Measurements from ENCODE around the gene PRDM10.
A peak's percentile ranks its signal among the peaks of the same experiment; 100 is the strongest.
"Not testable (repeated sequence)": the region's sequence is repeated elsewhere in the genome, so short reads cannot be mapped to it uniquely, and the experiment has no call there.

Gene PRDM10, protein sequence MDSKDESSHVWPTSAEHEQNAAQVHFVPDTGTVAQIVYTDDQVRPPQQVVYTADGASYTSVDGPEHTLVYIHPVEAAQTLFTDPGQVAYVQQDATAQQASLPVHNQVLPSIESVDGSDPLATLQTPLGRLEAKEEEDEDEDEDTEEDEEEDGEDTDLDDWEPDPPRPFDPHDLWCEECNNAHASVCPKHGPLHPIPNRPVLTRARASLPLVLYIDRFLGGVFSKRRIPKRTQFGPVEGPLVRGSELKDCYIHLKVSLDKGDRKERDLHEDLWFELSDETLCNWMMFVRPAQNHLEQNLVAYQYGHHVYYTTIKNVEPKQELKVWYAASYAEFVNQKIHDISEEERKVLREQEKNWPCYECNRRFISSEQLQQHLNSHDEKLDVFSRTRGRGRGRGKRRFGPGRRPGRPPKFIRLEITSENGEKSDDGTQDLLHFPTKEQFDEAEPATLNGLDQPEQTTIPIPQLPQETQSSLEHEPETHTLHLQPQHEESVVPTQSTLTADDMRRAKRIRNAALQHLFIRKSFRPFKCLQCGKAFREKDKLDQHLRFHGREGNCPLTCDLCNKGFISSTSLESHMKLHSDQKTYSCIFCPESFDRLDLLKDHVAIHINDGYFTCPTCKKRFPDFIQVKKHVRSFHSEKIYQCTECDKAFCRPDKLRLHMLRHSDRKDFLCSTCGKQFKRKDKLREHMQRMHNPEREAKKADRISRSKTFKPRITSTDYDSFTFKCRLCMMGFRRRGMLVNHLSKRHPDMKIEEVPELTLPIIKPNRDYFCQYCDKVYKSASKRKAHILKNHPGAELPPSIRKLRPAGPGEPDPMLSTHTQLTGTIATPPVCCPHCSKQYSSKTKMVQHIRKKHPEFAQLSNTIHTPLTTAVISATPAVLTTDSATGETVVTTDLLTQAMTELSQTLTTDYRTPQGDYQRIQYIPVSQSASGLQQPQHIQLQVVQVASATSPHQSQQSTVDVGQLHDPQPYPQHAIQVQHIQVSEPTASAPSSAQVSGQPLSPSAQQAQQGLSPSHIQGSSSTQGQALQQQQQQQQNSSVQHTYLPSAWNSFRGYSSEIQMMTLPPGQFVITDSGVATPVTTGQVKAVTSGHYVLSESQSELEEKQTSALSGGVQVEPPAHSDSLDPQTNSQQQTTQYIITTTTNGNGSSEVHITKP
- total RNA-seq, result 14.7 to 37.7 reads per million in 2 donors

DNA sequence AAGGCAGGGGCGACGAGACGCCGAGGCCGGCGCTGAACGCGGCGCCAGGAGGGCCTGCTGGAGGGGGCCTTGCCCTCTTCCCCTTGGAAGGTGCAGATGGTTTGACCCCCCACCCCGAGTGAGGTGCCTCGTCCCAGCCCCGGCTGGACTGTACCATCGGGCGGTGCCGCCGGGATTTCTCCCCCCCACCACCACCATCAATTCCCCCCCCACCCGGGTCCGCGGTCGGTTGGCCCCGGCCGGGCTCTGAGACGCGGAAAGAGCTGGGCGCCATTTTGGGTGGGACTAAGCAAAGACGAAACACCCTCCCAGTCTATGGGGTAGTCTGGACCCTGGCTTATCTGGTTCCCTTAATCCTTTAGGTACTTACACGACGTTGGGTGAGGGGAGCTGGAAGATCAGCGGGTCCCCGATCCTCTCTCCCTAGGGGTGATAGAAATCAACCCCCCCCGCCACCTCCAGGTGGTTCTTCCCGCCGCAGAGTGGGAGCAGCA, at the start of gene PRDM10:
PRDM10 (minus strand) TSS at position 484 of the 494 bp plus-strand sequence. CDS start 41,871 bp downstream, outside the sequence.
- peak; percentile 86 for DNase-seq

DNA sequence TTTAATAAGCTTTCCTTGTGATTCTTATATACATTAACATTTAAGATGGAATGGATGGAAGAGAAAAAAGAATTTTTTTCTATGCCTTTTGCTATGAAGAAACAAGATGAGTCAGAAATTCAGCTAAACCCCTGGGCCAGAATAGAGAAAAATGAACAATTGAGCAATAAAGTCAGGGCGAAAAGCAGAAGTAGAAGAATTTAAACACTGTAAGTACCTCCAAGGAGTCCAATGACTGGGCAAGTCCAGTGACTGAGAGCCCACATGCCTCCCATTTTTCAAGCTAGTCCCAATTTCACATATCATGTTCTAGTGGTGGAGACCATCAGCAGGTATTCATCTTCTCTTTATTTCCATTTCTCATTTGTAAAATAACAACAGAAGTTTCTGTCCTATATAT, 48.4 kb upstream of the PRDM10 start:
- no peak for DNase-seq

GRCh38 chr11:130050257-130050656, 47.6 kb upstream of the PRDM10 start:
- no peak for DNase-seq

GRCh38 chr11:130049328-130049771, 46.7 kb upstream of the PRDM10 start:
- no peak for DNase-seq

GRCh38 chr11:130047141-130047540, 44.5 kb upstream of the PRDM10 start:
- no peak for DNase-seq

GRCh38 chr11:130043575-130043974, 40.9 kb upstream of the PRDM10 start:
- no peak for DNase-seq

DNA sequence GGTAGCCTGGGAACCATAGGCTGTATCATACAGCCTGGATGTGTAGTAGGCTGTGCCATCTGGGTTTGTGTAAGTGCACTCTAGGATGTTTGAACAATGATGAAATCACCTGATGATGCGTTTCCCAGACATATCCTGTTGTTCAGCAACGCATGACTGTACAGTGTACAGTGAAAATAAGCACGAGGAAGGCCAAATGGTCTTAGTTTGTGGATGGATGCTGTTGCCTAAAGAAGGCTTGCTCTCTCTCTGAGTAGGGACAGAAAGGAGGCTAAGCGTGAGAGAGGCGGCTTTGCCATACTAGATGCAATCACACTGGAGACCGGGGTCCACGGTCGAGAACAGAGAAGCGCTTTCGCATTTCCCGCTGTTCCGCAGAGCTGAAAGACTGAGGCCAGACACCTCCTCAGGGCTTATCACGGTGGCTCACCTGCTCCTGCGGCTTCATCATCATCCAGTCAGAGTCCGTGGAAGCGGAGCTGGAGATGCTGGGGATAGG, 39.5 kb upstream of the PRDM10 start:
- no peak for DNase-seq

- no peak for DNase-seq
Observed at GRCh38 chr11:130040281-130040940, 37.8 kb upstream of the PRDM10 start.

GRCh38 chr11:130037881-130038585, 35.4 kb upstream of the PRDM10 start:
- DNase-seq, result no peak

DNA sequence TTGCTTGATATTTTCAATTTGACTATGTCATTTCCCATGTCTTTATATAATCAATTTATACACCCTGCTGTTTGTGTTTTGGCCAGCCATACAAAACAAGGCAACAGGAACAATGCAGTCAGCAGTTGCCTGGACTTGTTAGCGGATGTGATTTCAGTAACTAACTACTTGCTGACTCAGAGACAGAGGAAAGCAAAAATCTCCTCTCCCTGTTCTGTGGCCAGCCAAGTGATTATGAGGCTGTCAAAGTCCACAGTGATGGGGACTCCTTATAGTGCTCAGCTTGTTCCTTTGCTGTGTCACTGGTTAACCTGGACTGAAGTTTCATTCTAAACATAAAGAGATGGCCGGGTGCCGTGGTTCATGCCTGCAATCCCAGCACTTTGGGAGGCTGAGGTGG, 34.4 kb upstream of the PRDM10 start:
- DNase-seq, result no peak

DNA sequence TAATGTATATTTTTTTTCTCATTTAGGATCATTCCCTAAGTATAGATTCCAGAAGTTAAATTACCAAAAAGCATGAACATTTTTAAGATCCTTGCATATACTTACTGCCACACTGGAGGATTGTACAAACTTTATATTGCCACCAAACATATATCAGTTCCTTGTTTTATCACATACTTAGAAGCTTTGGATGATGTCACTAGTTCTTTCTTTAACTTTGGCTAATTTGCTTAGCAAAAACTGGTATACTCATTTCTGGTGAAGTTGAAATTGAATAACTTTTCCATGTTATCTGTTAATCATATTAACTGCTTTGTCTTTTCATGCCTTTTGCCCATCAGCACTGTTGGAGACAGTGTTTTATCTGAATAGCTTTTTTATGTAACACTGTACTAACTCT, 31.6 kb upstream of the PRDM10 start:
- DNase-seq, result no peak

GRCh38 chr11:130032931-130033330, 30.3 kb upstream of the PRDM10 start:
- no peak for DNase-seq

GRCh38 chr11:130031945-130032344, 29.3 kb upstream of the PRDM10 start:
- no peak for DNase-seq

- DNase-seq, result no peak
Observed at GRCh38 chr11:130031056-130031455, 28.4 kb upstream of the PRDM10 start.

DNA sequence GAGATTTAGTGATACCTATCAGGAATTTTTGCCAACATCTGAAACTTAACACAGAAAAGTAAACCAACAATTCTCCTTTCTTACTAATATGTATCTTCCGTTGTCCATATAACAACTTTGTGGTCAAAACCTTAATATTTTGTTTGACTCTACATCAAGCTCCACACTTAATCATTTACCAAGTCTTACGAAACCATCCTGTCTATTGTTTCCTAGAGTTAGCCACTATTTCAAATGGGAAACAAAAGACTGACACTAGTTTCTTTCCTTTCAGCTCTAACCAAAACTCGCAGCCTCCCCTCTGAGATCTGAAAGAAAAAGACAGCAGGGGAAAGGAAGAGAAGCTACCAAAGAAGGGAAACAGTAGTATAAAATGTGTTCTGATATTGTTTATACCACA, 26.5 kb upstream of the PRDM10 start:
- no peak for DNase-seq

GRCh38 chr11:130025371-130025770, 22.7 kb upstream of the PRDM10 start:
- no peak for DNase-seq

DNA sequence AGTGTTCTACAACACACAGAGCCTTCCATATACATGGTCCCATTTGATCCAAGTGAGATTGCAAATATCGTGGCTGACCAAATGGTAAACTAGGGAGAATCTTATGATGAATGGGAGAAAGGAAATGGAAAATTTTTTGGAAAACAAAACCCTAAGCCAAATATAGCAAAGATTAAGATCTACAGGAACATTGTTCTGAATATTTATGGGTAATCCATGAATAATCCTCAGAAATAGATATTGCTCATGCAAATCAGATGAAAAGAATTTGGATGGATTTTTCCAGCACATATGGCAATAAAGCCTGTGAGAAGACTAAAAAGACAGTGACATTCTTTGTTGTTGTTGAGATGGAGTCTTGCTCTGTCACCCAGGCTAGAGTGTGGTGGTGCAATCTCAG, 21.7 kb upstream of the PRDM10 start:
- no peak for DNase-seq

- DNase-seq, result no peak
Observed at GRCh38 chr11:130023204-130023603, 20.6 kb upstream of the PRDM10 start.

DNA sequence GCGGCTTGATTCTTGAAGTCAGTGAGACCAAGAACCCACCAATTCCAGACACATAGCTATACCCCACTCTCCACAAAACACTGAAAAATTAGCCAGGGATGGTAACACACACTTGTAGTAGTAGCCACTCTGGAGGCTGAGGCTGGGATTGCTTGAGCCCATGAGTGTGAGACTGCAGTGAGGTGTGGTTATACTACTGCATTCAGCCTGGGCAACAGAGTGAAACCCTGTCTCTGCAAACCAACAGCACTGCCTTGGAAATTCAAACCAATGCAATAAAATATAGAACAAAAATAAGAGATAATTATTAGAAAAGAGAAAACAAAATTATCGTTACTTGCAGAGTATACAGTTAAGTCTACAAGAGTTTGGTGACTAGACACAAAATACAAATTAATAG, 20.2 kb upstream of the PRDM10 start:
- DNase-seq, result no peak

DNA sequence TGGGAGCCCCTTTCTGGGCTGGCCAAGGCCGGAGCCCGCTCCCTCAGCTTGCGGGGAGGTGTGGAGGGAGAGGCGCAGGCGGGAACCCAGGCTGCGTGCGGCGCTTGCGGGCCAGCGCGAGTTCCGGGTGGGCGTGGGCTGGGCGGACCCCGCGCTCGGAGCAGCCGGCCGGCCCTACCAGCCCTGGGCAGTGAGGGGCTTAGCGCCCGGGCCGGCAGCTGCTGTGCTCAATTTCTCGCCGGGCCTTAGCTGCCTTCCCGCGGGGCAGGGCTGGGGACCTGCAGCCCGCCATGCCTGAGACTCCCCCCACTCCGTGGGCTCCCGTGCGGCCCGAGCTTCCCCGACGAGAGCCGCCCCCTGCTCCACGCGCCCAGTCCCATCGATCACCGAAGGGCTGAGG, 19.0 kb upstream of the PRDM10 start:
- DNase-seq, result not testable (repeated sequence)

- DNase-seq, result no peak
Observed at GRCh38 chr11:130020323-130020722, 17.7 kb upstream of the PRDM10 start.
